DOHH2 (cell line): Measurements from ENCODE around the gene EMC8.

ENCODE experiments used
- H3F3A ChIP-seq: fragments of 200-600 bp; sonication (generic), shearing (Covaris generic); 2 replicates; pipeline ENCODE4 v1.6.0; 2016; ENCODE audit warnings: antibody characterized with exemption, mild to moderate bottlenecking; ENCODE audit not compliant: control insufficient read depth, insufficient read depth
- H3K27ac ChIP-seq: fragments of 200-600 bp; sonication (generic); 2 replicates; pipeline ENCODE4 v1.5.1; 2014; ENCODE audit warnings: low read depth, mild to moderate bottlenecking, low read length, moderate library complexity
- H3K27me3 ChIP-seq: fragments of 200-600 bp; sonication (generic); 2 replicates; pipeline ENCODE4 v1.6.1; 2014; ENCODE audit warnings: mild to moderate bottlenecking, low read length, mixed read lengths; ENCODE audit not compliant: control insufficient read depth
- H3K36me3 ChIP-seq: fragments of 200-600 bp; sonication (generic); 2 replicates; pipeline ENCODE4 v1.6.1; 2014; ENCODE audit warnings: mild to moderate bottlenecking, low read length, moderate library complexity, mixed read lengths; ENCODE audit not compliant: control insufficient read depth
- H3K4me1 ChIP-seq: fragments of 200-600 bp; sonication (generic); 2 replicates; pipeline ENCODE4 v1.6.1; 2014; ENCODE audit warnings: mild to moderate bottlenecking, low read length, mixed read lengths; ENCODE audit not compliant: control insufficient read depth
- H3K4me2 ChIP-seq: fragments of 200-600 bp; sonication (generic); 2 replicates; pipeline ENCODE4 v1.6.0; 2014; ENCODE audit warnings: mild to moderate bottlenecking, low read length, moderate library complexity
- H3K4me3 ChIP-seq: fragments of 200-600 bp; sonication (generic); 2 replicates; pipeline ENCODE4 v1.5.1; 2014; ENCODE audit warnings: mild to moderate bottlenecking, low read length, mixed read lengths
- H3K79me2 ChIP-seq: fragments of 200-600 bp; sonication (generic); 2 replicates; pipeline ENCODE4 v1.6.1; 2014; ENCODE audit warnings: mild to moderate bottlenecking, low read length, mixed read lengths; ENCODE audit not compliant: control insufficient read depth
- H3K9me2 ChIP-seq: fragments of 200-600 bp; sonication (generic); replicated peaks from 2 replicates; pipeline ENCODE4 v1.6.1; 2014; ENCODE audit warnings: mild to moderate bottlenecking, low read length, mixed read lengths; ENCODE audit not compliant: control insufficient read depth
- H3K9me3 ChIP-seq: fragments of 200-600 bp; sonication (generic); 2 replicates; pipeline ENCODE4 v1.6.1; 2014; ENCODE audit warnings: antibody characterized with exemption, low read length, mixed read lengths; ENCODE audit not compliant: control insufficient read depth, insufficient read depth
- H4K20me1 ChIP-seq: fragments of 200-600 bp; sonication (generic); 2 replicates; pipeline ENCODE4 v1.6.0; 2014; ENCODE audit warnings: low read depth, mild to moderate bottlenecking, antibody characterized with exemption, low read length, moderate library complexity; ENCODE audit not compliant: control insufficient read depth, insufficient read depth
- CTCF ChIP-seq: fragments of 200-600 bp; sonication (generic); IDR thresholded peaks from one replicate; pipeline ENCODE4 v1.5.1; 2014; ENCODE audit warnings: antibody characterized with exemption, mild to moderate bottlenecking, low read depth, low read length; ENCODE audit not compliant: poor library complexity, severe bottlenecking
- EZH2phosphoT487 ChIP-seq: fragments of 200-600 bp; sonication (generic); IDR thresholded peaks from 2 replicates; pipeline ENCODE4 v1.6.1; 2017; ENCODE audit warnings: borderline replicate concordance, mild to moderate bottlenecking, antibody characterized with exemption, low read length, moderate library complexity, mixed read lengths

The EMC8 gene

GRCh38 chr16:85781695-85782370 is 17.5 kb downstream of the EMC8 start:
- no peak for TF ChIP-seq CTCF
- no peak for TF ChIP-seq EZH2phosphoT487
- Histone ChIP-seq H3K9me3 (no peaks in the 10 kb centered on the region), H4K20me1 (no peaks in the 10 kb centered on the region), H3K4me2 (no peak overlapping the region), H3K4me1 (no peaks in the 10 kb centered on the region), H3K4me3 (no peak overlapping the region), H3K36me3 (peaks cover 71% of the 10 kb centered on the region), H3K27me3 (no peaks in the 10 kb centered on the region), H3K79me2 (peaks cover 17% of the 10 kb centered on the region), H3K27ac (no peak overlapping the region), H3K9me2 (no peaks in the 10 kb centered on the region), H3F3A (no peaks in the 10 kb centered on the region)

- Histone ChIP-seq H3K9me3 (no peaks in the 10 kb centered on the region), H4K20me1 (no peaks in the 10 kb centered on the region), H3K79me2 (peaks cover 12% of the 10 kb centered on the region), H3K27ac (no peak overlapping the region), H3K4me1 (no peaks in the 10 kb centered on the region), H3K4me2 (no peak overlapping the region), H3K27me3 (no peaks in the 10 kb centered on the region), H3K36me3 (peaks cover 64% of the 10 kb centered on the region), H3F3A (no peaks in the 10 kb centered on the region), H3K9me2 (no peaks in the 10 kb centered on the region), H3K4me3 (no peak overlapping the region)
- TF ChIP-seq CTCF (no peak), EZH2phosphoT487 (no peak)
These were observed 18.2 kb downstream of the EMC8 start for GRCh38 chr16:85781156-85781555.

- H3K4me3 ChIP-seq = no peak overlapping the region
- no peak overlapping the region for H3K4me2 ChIP-seq
- TF ChIP-seq EZH2phosphoT487 (no peak), CTCF (no peak)
- no peaks in the 10 kb centered on the region for H3K4me1 ChIP-seq
- no peaks in the 10 kb centered on the region for H3K9me2 ChIP-seq
- no peaks in the 10 kb centered on the region for H4K20me1 ChIP-seq
- H3K27ac ChIP-seq = no peak overlapping the region
- no peaks in the 10 kb centered on the region for H3F3A ChIP-seq
- H3K36me3 ChIP-seq = peaks cover 56% of the 10 kb centered on the region
- H3K9me3 ChIP-seq = no peaks in the 10 kb centered on the region
- peaks cover 8% of the 10 kb centered on the region; the same call in 1 of the 2 replicates for H3K79me2 ChIP-seq
- no peaks in the 10 kb centered on the region for H3K27me3 ChIP-seq
These were observed 19.1 kb downstream of the EMC8 start for GRCh38 chr16:85780281-85780680.
